HepG2 (cell line): ENCODE data around the gene DPP6. TPM values are rescaled to one million over a fixed set of nuclear protein-coding genes. Genes with fewer than 3 reads are reported as not detected.

Experiments
- ATAD3A ChIP-seq: sonication (generic); formaldehyde crosslinking; IDR thresholded peaks from 2 replicates; pipeline ENCODE4 v1.4.0; 2020; ENCODE audit warnings: missing genetic modification reagents
- HNF4A ChIP-seq: sonication (generic); formaldehyde crosslinking; IDR thresholded peaks from 2 replicates; pipeline ENCODE4 v1.4.0; 2020; ENCODE audit warnings: missing genetic modification reagents
- HOXD1 ChIP-seq: sonication (generic); formaldehyde crosslinking; IDR thresholded peaks from 2 replicates; pipeline ENCODE4 v1.5.0; 2020; ENCODE audit warnings: missing genetic modification reagents
- ISL2 ChIP-seq: sonication (generic); formaldehyde crosslinking; IDR thresholded peaks from 2 replicates; pipeline ENCODE4 v1.5.0; 2020; ENCODE audit warnings: missing genetic modification reagents
- NCOR1 ChIP-seq: fragments of 200-600 bp; sonication (generic); IDR thresholded peaks from 2 replicates; pipeline ENCODE4 v1.7.0; 2017; ENCODE audit warnings: antibody characterized with exemption, low read length, borderline replicate concordance
- PHF21A ChIP-seq: sonication (generic); formaldehyde crosslinking; IDR thresholded peaks from 2 replicates; pipeline ENCODE4 v1.5.0; 2020; ENCODE audit warnings: mild to moderate bottlenecking, missing genetic modification reagents
- RFXANK ChIP-seq: IDR thresholded peaks from 2 replicates; pipeline ENCODE4 v1.6.1; 2016
- RFXAP ChIP-seq: sonication (generic); formaldehyde crosslinking; IDR thresholded peaks from 2 replicates; pipeline ENCODE4 v1.4.0; 2020; ENCODE audit warnings: missing genetic modification reagents, borderline replicate concordance
- SOX13 ChIP-seq, 3 experiments: fragments of 450-650 bp in 1 of 3; sonication (generic) in 1 of 3; formaldehyde crosslinking in 1 of 3; IDR thresholded peaks in 2 of 3; conservative IDR thresholded peaks in 1 of 3; 2 replicates each; pipeline versions ENCODE4 v1.5.0 to v1.6.1; 2016 to 2020; ENCODE audit warnings: antibody characterized with exemption in 1 of 3, mild to moderate bottlenecking in 1 of 3, missing compliant biosample characterization in 1 of 3, missing genetic modification reagents in 1 of 3, moderate library complexity in 1 of 3
- SOX6 ChIP-seq, 2 experiments: fragments of 450-650 bp in 1 of 2; sonication (generic) in 1 of 2; formaldehyde crosslinking in 1 of 2; IDR thresholded peaks; 2 replicates each; pipeline versions ENCODE4 v1.4.0 to v1.6.1; 2017 to 2020; ENCODE audit warnings: antibody characterized with exemption in 1 of 2, mild to moderate bottlenecking in 1 of 2, missing genetic modification reagents in 1 of 2
- ZNF530 ChIP-seq: sonication (generic); formaldehyde crosslinking; IDR thresholded peaks from 2 replicates; pipeline ENCODE4 v1.5.0; 2020; ENCODE audit warnings: low read depth, mild to moderate bottlenecking, missing genetic modification reagents
- ZNF562 ChIP-seq: sonication (generic); formaldehyde crosslinking; IDR thresholded peaks from 2 replicates; pipeline ENCODE4 v1.8.0; 2022; ENCODE audit warnings: missing genetic modification reagents, borderline replicate concordance
- polyA plus RNA-seq, 8 experiments: library from polyadenylated mRNA; depleted of rRNA in 3 of 8; stranded (reverse) in 7 of 8; unstranded in 1 of 8; fragments of >200 nt; fragmentation: Illumina TruSeq in 4 of 8; extraction: Trizol in 4 of 8; gene quantifications; 2 replicates each; pipeline versions ENCODE4 v1.2.1 to v1.2.3, GENCODE V29; 2011 to 2016; ENCODE audit warnings: low read depth in 4 of 8, missing spikeins in 1 of 8, mixed read lengths in 1 of 8; ENCODE audit not compliant: insufficient read depth in 1 of 8
- total RNA-seq, 5 experiments: library from RNA; depleted of rRNA; stranded (reverse); fragments of >200 nt; fragmentation: Illumina TruSeq; extraction: Trizol; gene quantifications; 2 replicates each; pipeline ENCODE4 v1.2.3, GENCODE V29; 2016; ENCODE audit warnings: low read depth in 1 of 5
- TF ChIP-seq, protein P1 (sequence below): sonication (generic); formaldehyde crosslinking; IDR thresholded peaks from 2 replicates; pipeline ENCODE4 v1.4.0; 2020; ENCODE audit warnings: mild to moderate bottlenecking, missing genetic modification reagents
- TF ChIP-seq, protein P2 (sequence below): sonication (generic); formaldehyde crosslinking; IDR thresholded peaks from 2 replicates; pipeline ENCODE4 v1.4.0; 2020; ENCODE audit warnings: missing genetic modification reagents, mild to moderate bottlenecking, borderline replicate concordance
- TF ChIP-seq, protein P3 (sequence below): sonication (generic); formaldehyde crosslinking; IDR thresholded peaks from 2 replicates; pipeline ENCODE4 v1.4.0; 2020; ENCODE audit warnings: missing genetic modification reagents
- TF ChIP-seq, protein P4 (sequence below): sonication (generic); formaldehyde crosslinking; IDR thresholded peaks from 2 replicates; pipeline ENCODE4 v1.4.0; 2020; ENCODE audit warnings: low read depth, missing genetic modification reagents
- TF ChIP-seq, protein P5 (sequence below): sonication (generic); formaldehyde crosslinking; IDR thresholded peaks from 2 replicates; pipeline ENCODE4 v1.8.0; 2022; ENCODE audit warnings: mild to moderate bottlenecking, missing genetic modification reagents; ENCODE audit not compliant: insufficient replicate concordance
- TF ChIP-seq, protein P6 (sequence below): sonication (generic); formaldehyde crosslinking; IDR thresholded peaks from 2 replicates; pipeline ENCODE4 v1.8.0; 2022; ENCODE audit warnings: mild to moderate bottlenecking, missing genetic modification reagents, moderate library complexity

Gene DPP6
- total and polyA plus RNA-seq, 2 of the 13 experiments (the other 11 are each of a cell fraction or from before 2014, with no cell fraction given) = not detected

DNA sequence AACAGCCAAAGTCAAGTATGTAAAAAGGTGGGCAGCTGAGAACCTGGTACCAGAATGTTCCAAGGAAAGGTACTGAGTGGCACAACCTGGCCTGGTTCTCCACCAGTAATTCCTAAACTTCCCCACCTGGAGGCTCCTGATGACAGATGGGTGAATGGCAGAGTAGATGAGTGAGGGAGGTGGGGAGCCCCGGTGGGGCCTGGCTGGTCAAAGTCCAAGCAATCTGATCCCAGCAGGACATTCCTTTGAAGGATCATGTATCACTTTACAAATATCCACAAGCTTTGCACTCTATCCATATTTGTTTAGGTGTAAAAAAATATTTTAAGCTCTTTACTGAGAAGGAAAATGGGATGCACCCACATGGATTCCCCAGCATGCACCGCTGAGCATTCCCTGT lies 250.2 kb downstream of the DPP6 start (continued):
- TF ChIP-seq NCOR1 = peak; percentile 22; the same call in 1 of the 2 replicates
- TF ChIP-seq HNF4A = peak; percentile 93
- TF ChIP-seq, protein P1, sequence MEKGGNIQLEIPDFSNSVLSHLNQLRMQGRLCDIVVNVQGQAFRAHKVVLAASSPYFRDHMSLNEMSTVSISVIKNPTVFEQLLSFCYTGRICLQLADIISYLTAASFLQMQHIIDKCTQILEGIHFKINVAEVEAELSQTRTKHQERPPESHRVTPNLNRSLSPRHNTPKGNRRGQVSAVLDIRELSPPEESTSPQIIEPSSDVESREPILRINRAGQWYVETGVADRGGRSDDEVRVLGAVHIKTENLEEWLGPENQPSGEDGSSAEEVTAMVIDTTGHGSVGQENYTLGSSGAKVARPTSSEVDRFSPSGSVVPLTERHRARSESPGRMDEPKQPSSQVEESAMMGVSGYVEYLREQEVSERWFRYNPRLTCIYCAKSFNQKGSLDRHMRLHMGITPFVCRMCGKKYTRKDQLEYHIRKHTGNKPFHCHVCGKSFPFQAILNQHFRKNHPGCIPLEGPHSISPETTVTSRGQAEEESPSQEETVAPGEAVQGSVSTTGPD (CRISPR knock-in tag) = no peak
- TF ChIP-seq ATAD3A = no peak
- no peak for TF ChIP-seq ZNF530 (CRISPR knock-in tag)
- TF ChIP-seq RFXAP (CRISPR knock-in tag) = no peak
- TF ChIP-seq RFXANK (CRISPR knock-in tag) = no peak
- peak; percentile 54; the same call in 1 of the 2 replicates for TF ChIP-seq ISL2 (CRISPR knock-in tag)
- TF ChIP-seq, protein P2, sequence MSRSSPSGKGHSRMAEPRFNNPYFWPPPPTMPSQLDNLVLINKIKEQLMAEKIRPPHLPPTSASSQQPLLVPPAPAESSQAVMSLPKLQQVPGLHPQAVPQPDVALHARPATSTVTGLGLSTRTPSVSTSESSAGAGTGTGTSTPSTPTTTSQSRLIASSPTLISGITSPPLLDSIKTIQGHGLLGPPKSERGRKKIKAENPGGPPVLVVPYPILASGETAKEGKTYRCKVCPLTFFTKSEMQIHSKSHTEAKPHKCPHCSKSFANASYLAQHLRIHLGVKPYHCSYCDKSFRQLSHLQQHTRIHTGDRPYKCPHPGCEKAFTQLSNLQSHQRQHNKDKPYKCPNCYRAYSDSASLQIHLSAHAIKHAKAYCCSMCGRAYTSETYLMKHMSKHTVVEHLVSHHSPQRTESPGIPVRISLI (CRISPR knock-in tag) = peak; percentile 90
- TF ChIP-seq, protein P3, sequence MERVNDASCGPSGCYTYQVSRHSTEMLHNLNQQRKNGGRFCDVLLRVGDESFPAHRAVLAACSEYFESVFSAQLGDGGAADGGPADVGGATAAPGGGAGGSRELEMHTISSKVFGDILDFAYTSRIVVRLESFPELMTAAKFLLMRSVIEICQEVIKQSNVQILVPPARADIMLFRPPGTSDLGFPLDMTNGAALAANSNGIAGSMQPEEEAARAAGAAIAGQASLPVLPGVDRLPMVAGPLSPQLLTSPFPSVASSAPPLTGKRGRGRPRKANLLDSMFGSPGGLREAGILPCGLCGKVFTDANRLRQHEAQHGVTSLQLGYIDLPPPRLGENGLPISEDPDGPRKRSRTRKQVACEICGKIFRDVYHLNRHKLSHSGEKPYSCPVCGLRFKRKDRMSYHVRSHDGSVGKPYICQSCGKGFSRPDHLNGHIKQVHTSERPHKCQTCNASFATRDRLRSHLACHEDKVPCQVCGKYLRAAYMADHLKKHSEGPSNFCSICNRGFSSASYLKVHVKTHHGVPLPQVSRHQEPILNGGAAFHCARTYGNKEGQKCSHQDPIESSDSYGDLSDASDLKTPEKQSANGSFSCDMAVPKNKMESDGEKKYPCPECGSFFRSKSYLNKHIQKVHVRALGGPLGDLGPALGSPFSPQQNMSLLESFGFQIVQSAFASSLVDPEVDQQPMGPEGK (CRISPR knock-in tag) = peak; percentile 86
- peak; percentile 19; the same call in 1 of the 2 replicates for TF ChIP-seq PHF21A (CRISPR knock-in tag)
- no peak for TF ChIP-seq ZNF562 (CRISPR knock-in tag)
- TF ChIP-seq SOX6 (IDR thresholded peaks at IDR 0.05) = no peak
- 0 out of 2 replicates have a peak, but pooled peaks have one; percentile 52 for TF ChIP-seq SOX6 (CRISPR knock-in tag; IDR thresholded peaks at IDR 0.05)
- TF ChIP-seq, protein P4, sequence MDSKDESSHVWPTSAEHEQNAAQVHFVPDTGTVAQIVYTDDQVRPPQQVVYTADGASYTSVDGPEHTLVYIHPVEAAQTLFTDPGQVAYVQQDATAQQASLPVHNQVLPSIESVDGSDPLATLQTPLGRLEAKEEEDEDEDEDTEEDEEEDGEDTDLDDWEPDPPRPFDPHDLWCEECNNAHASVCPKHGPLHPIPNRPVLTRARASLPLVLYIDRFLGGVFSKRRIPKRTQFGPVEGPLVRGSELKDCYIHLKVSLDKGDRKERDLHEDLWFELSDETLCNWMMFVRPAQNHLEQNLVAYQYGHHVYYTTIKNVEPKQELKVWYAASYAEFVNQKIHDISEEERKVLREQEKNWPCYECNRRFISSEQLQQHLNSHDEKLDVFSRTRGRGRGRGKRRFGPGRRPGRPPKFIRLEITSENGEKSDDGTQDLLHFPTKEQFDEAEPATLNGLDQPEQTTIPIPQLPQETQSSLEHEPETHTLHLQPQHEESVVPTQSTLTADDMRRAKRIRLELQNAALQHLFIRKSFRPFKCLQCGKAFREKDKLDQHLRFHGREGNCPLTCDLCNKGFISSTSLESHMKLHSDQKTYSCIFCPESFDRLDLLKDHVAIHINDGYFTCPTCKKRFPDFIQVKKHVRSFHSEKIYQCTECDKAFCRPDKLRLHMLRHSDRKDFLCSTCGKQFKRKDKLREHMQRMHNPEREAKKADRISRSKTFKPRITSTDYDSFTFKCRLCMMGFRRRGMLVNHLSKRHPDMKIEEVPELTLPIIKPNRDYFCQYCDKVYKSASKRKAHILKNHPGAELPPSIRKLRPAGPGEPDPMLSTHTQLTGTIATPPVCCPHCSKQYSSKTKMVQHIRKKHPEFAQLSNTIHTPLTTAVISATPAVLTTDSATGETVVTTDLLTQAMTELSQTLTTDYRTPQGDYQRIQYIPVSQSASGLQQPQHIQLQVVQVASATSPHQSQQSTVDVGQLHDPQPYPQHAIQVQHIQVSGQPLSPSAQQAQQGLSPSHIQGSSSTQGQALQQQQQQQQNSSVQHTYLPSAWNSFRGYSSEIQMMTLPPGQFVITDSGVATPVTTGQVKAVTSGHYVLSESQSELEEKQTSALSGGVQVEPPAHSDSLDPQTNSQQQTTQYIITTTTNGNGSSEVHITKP (CRISPR knock-in tag) = no peak
- no peak for TF ChIP-seq HOXD1 (CRISPR knock-in tag)
- no peak for TF ChIP-seq SOX13 (IDR thresholded peaks at IDR 0.05)
- peak in 1 of 2 experiments; percentile 43; a peak in 1 of 4 replicates for TF ChIP-seq SOX13 (CRISPR knock-in tag; conservative IDR thresholded peaks at IDR 0.05 in 1 of 2, IDR thresholded peaks at IDR 0.05 in 1 of 2)
- TF ChIP-seq, protein P5, sequence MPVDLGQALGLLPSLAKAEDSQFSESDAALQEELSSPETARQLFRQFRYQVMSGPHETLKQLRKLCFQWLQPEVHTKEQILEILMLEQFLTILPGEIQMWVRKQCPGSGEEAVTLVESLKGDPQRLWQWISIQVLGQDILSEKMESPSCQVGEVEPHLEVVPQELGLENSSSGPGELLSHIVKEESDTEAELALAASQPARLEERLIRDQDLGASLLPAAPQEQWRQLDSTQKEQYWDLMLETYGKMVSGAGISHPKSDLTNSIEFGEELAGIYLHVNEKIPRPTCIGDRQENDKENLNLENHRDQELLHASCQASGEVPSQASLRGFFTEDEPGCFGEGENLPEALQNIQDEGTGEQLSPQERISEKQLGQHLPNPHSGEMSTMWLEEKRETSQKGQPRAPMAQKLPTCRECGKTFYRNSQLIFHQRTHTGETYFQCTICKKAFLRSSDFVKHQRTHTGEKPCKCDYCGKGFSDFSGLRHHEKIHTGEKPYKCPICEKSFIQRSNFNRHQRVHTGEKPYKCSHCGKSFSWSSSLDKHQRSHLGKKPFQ (CRISPR knock-in tag) = no peak
- TF ChIP-seq, protein P6, sequence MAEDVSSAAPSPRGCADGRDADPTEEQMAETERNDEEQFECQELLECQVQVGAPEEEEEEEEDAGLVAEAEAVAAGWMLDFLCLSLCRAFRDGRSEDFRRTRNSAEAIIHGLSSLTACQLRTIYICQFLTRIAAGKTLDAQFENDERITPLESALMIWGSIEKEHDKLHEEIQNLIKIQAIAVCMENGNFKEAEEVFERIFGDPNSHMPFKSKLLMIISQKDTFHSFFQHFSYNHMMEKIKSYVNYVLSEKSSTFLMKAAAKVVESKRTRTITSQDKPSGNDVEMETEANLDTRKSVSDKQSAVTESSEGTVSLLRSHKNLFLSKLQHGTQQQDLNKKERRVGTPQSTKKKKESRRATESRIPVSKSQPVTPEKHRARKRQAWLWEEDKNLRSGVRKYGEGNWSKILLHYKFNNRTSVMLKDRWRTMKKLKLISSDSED (CRISPR knock-in tag) = no peak
